Liver (tissue), 9 donors: ENCODE data around the gene SUN3. TPM values are rescaled to one million over a fixed set of nuclear protein-coding genes. Genes with fewer than 3 reads are reported as not detected.
A peak's percentile ranks its signal among the peaks of the same experiment; 100 is the strongest.
"Not testable (repeated sequence)": the region's sequence is repeated elsewhere in the genome, so short reads cannot be mapped to it uniquely, and the experiment has no call there.

Source experiments
- DNase-seq: peaks from one replicate; pipeline ENCODE4 v3.0.0-alpha.2; 2017; ENCODE audit warnings: low spot score
- H3K27ac ChIP-seq, 2 donors: one replicate each; pipeline ENCODE4 v1.7.0; 2013; ENCODE audit warnings: inconsistent platforms in 2 of 2, low read length in 2 of 2, control low read depth in 1 of 2, low read depth in 1 of 2, mild to moderate bottlenecking in 1 of 2
- H3K27me3 ChIP-seq, 4 donors: one replicate each; pipeline versions ENCODE4 v1.6.1 to v1.7.0; 2013; ENCODE audit warnings: low read length in 3 of 4, inconsistent platforms in 1 of 4, mild to moderate bottlenecking in 1 of 4, moderate library complexity in 1 of 4; ENCODE audit not compliant: control insufficient read depth in 4 of 4, insufficient read depth in 4 of 4
- H3K36me3 ChIP-seq, 4 donors: one replicate each; pipeline versions ENCODE4 v1.6.1 to v1.7.0; 2013; ENCODE audit warnings: low read length in 3 of 4, mild to moderate bottlenecking in 3 of 4, low read depth in 1 of 4, moderate library complexity in 1 of 4; ENCODE audit not compliant: control insufficient read depth in 4 of 4, insufficient read depth in 3 of 4
- H3K4me1 ChIP-seq, 4 donors: one replicate each; pipeline versions ENCODE4 v1.6.1 to v1.7.0; 2013; ENCODE audit warnings: low read length in 3 of 4, mild to moderate bottlenecking in 3 of 4, moderate library complexity in 1 of 4; ENCODE audit not compliant: control insufficient read depth in 4 of 4, insufficient read depth in 4 of 4
- H3K4me3 ChIP-seq, 3 donors: one replicate each; pipeline versions ENCODE4 v1.6.1 to v1.7.0; 2013; ENCODE audit warnings: low read length in 3 of 3, control low read depth in 1 of 3, low read depth in 1 of 3, mild to moderate bottlenecking in 1 of 3
- H3K9ac ChIP-seq, 2 donors: one replicate each; pipeline ENCODE4 v1.7.0; 2013; ENCODE audit warnings: low read length in 2 of 2, mild to moderate bottlenecking in 2 of 2, moderate library complexity in 2 of 2, control low read depth in 1 of 2, low read depth in 1 of 2
- H3K9me3 ChIP-seq, 4 donors: one replicate each; pipeline versions ENCODE4 v1.6.1 to v1.7.0; 2013; ENCODE audit warnings: low read length in 3 of 4; ENCODE audit not compliant: control insufficient read depth in 4 of 4
- ATF3 ChIP-seq: IDR thresholded peaks from 2 replicates; pipeline ENCODE4 v1.6.1; 2016; ENCODE audit warnings: antibody characterized with exemption
- CTCF ChIP-seq: fragments of 150-350 bp; IDR thresholded peaks from 2 replicates; pipeline ENCODE4 v1.5.1; 2017; ENCODE audit warnings: improper control_type of control experiment, low read depth, low read length; ENCODE audit not compliant: missing input control
- EGR1 ChIP-seq, 2 donors: IDR thresholded peaks; 2 replicates each; pipeline ENCODE4 v1.6.1; 2016 to 2018; ENCODE audit warnings: antibody characterized with exemption in 2 of 2, low read depth in 2 of 2
- FOXA1 ChIP-seq: IDR thresholded peaks from 2 replicates; pipeline ENCODE4 v1.6.1; 2016; ENCODE audit warnings: antibody characterized with exemption
- FOXA2 ChIP-seq: IDR thresholded peaks from 2 replicates; pipeline ENCODE4 v1.6.1; 2016; ENCODE audit warnings: antibody characterized with exemption
- GABPA ChIP-seq, 2 donors: IDR thresholded peaks in 1 of 2; conservative IDR thresholded peaks in 1 of 2; 2 replicates each; pipeline ENCODE4 v1.6.1; 2016; ENCODE audit warnings: antibody characterized with exemption in 2 of 2, mild to moderate bottlenecking in 1 of 2, moderate library complexity in 1 of 2
- HNF4A ChIP-seq, 2 donors: conservative IDR thresholded peaks; 2 replicates each; pipeline ENCODE4 v1.6.1; 2016; ENCODE audit warnings: antibody characterized with exemption in 2 of 2, mild to moderate bottlenecking in 2 of 2
- HNF4G ChIP-seq: IDR thresholded peaks from 2 replicates; pipeline ENCODE4 v1.6.1; 2016; ENCODE audit warnings: antibody characterized with exemption
- JUND ChIP-seq, 2 donors: IDR thresholded peaks; 2 replicates each; pipeline ENCODE4 v1.6.1; 2016; ENCODE audit warnings: antibody characterized with exemption in 2 of 2
- NR2F2 ChIP-seq: IDR thresholded peaks from 2 replicates; pipeline ENCODE4 v1.6.1; 2016; ENCODE audit warnings: antibody characterized with exemption
- RAD21 ChIP-seq, 2 donors: IDR thresholded peaks; 2 replicates each; pipeline ENCODE4 v1.6.1; 2016; ENCODE audit warnings: antibody characterized with exemption in 2 of 2, mild to moderate bottlenecking in 2 of 2
- REST ChIP-seq: IDR thresholded peaks from 2 replicates; pipeline ENCODE4 v1.6.1; 2016; ENCODE audit warnings: antibody characterized with exemption, mild to moderate bottlenecking
- RXRA ChIP-seq, 2 donors: IDR thresholded peaks; 2 replicates each; pipeline ENCODE4 v1.6.1; 2017 to 2018; ENCODE audit warnings: antibody characterized with exemption in 2 of 2, mild to moderate bottlenecking in 1 of 2
- SP1 ChIP-seq: IDR thresholded peaks from 2 replicates; pipeline ENCODE4 v1.6.1; 2018; ENCODE audit warnings: antibody characterized with exemption, mild to moderate bottlenecking
- TAF1 ChIP-seq: conservative IDR thresholded peaks from 2 replicates; pipeline ENCODE4 v1.6.1; 2016; ENCODE audit warnings: antibody characterized with exemption, mild to moderate bottlenecking
- YY1 ChIP-seq: IDR thresholded peaks from 2 replicates; pipeline ENCODE4 v1.6.1; 2016; ENCODE audit warnings: antibody characterized with exemption, mild to moderate bottlenecking
- ZBTB33 ChIP-seq: IDR thresholded peaks from 2 replicates; pipeline ENCODE4 v1.6.1; 2016; ENCODE audit warnings: antibody characterized with exemption
- WGBS: extraction: QIAGEN DNeasy Blood & Tissue Kit; methylation state at CpG from one replicate; pipeline ENCODE4 v1.1.7; 2013; 5-methylcytosine and 5-hydroxymethylcytosine counted together
- polyA plus RNA-seq, 2 donors: library from polyadenylated mRNA; stranded (reverse) in 1 of 2; unstranded in 1 of 2; fragments of 200-250 nt in 1 of 2; fragments of >200 nt in 1 of 2; fragmentation: Nextera tagmentation in 1 of 2; extraction: Ambion mirVana in 1 of 2; gene quantifications; one replicate each; pipeline versions ENCODE4 v1.2.1 to v1.2.3, GENCODE V29; 2013 to 2015
- total RNA-seq, 2 donors: library from RNA; depleted of rRNA; stranded (reverse); fragments of >200 nt; gene quantifications; one replicate each; pipeline ENCODE4 v1.2.3, GENCODE V29; 2014
- TF ChIP-seq, protein P1 (sequence below): IDR thresholded peaks from 2 replicates; pipeline ENCODE4 v1.6.1; 2016; ENCODE audit warnings: antibody characterized with exemption
- donor health status: healthy.
- donor health status: healthy.
- donor health status: healthy.
- donor health status: healthy.
- donor health status: healthy.

Gene SUN3
- total and polyA plus RNA-seq, 4 donors, result not detected

DNA sequence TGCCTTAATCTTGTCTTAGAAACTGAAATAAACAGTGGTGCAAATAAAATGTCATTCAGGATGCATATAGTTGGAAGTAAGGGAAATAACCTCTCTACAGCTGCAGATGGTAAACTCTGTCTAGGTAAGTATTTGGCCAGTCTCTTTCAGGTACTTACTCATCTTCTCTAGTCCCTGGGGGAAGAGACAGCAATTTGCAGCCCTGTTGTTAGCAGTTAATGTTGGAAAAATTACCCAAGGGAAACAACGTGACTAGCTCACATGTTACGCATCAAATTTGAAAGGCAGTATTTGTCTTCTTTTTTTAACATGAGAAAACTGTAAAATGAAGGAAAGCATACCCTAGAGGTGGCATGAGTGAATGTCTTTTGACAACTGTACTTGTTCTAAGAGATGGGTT is 46.3 kb downstream of the SUN3 start (continued):
- no peak for TF ChIP-seq CTCF
- TF ChIP-seq NR2F2, result no peak

- H3K9me3 ChIP-seq, H3K27me3 ChIP-seq, DNase-seq, H3K4me3 ChIP-seq, H3K9ac ChIP-seq, H3K27ac ChIP-seq: not testable (repeated sequence)
- over 99% methylated on average over 4 of the region's 5 CpGs for WGBS
- peaks cover 5 to 20% (median 13%) of the 10 kb centered on the region in 4 donors for H3K36me3 ChIP-seq
- peaks cover 0 to 25% (median 16%) of the 10 kb centered on the region in 4 donors for H3K4me1 ChIP-seq
Measured at GRCh38 chr7:47980648-47981047, 48.3 kb downstream of the SUN3 start.

DNA sequence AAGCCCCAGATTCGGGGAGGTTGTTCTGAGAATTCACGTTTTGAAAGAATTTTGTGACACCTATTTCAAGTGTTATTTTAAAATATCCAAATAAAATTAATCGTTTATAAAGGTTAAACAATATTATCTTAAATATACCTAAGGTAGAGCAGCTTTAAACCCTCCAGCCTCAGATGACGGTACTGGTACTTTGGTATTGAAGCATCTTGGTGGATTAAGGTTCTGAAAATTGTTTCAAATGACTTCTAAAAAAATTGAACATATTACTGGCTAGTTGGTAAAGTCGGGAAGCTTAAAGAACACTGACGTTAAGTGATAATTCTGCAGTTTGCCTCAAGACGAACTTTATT is 49.1 kb downstream of the SUN3 start:
- no peak for DNase-seq
- TF ChIP-seq FOXA2, result no peak
- TF ChIP-seq RAD21 (IDR thresholded peaks at IDR 0.05), result no peak
- no peak for TF ChIP-seq JUND (IDR thresholded peaks at IDR 0.05)
- no peak for TF ChIP-seq YY1
- TF ChIP-seq EGR1 (IDR thresholded peaks at IDR 0.05; ENCODE audit: low read depth in 2 of 2), result no peak
- no peak for TF ChIP-seq NR2F2
- no peak for TF ChIP-seq HNF4A (conservative IDR thresholded peaks at IDR 0.05)
- TF ChIP-seq FOXA1, result no peak
- TF ChIP-seq SP1, result no peak
- no peak for TF ChIP-seq ZBTB33
- no peak for TF ChIP-seq HNF4G
- TF ChIP-seq, protein P1, sequence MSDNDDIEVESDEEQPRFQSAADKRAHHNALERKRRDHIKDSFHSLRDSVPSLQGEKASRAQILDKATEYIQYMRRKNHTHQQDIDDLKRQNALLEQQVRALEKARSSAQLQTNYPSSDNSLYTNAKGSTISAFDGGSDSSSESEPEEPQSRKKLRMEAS, result no peak
- no peak for TF ChIP-seq GABPA (IDR thresholded peaks at IDR 0.05 in 1 of 2, conservative IDR thresholded peaks at IDR 0.05 in 1 of 2)
- TF ChIP-seq CTCF, result no peak
- no peak for TF ChIP-seq ATF3
- TF ChIP-seq REST, result no peak
- no peak for TF ChIP-seq TAF1
- TF ChIP-seq RXRA (IDR thresholded peaks at IDR 0.05), result no peak
- H3K4me3 ChIP-seq, result peak overlapping the region; percentile 87 to 93 (median 90)
- H3K9me3 ChIP-seq, result no peaks in the 10 kb centered on the region
- H3K27me3 ChIP-seq, result no peaks in the 10 kb centered on the region
- peaks cover 5 to 26% (median 17%) of the 10 kb centered on the region in 4 donors for H3K36me3 ChIP-seq
- peak overlapping the region in 1 of 2 donors; percentile 93 for H3K27ac ChIP-seq
- 40% methylated on average over 7 of the region's 7 CpGs for WGBS
- H3K9ac ChIP-seq, result no peak overlapping the region
- H3K4me1 ChIP-seq, result peaks cover 0 to 25% (median 16%) of the 10 kb centered on the region in 4 donors
